Stimulated activated CD8-positive, alpha-beta memory T cell treated with anti-CD3 and anti-CD28 coated beads, Interleukin-7, amount 100 ng/mL, for 4 hours (primary cell): ENCODE results near the gene RFX3.

Source experiments
- DNase-seq, 2 donors: peaks; one replicate each; pipeline ENCODE4 v3.0.0-alpha.2; 2020; ENCODE audit warnings: low read depth in 2 of 2

Gene RFX3

GRCh38 chr9:3235497-3235896 is 290.3 kb downstream of the RFX3 start:
- DNase-seq: no peak

- no peak for DNase-seq
These were observed 300.9 kb downstream of the RFX3 start for GRCh38 chr9:3224931-3225330.

- no peak for DNase-seq
These were observed 310.1 kb downstream of the RFX3 start for GRCh38 chr9:3215658-3216057.

- no peak for DNase-seq
These were observed 311.1 kb downstream of the RFX3 start for GRCh38 chr9:3214741-3215140.

- no peak for DNase-seq
These were observed 320.2 kb downstream of the RFX3 start for GRCh38 chr9:3205421-3206095.

- no peak for DNase-seq
These were observed 325.4 kb downstream of the RFX3 start for GRCh38 chr9:3200331-3200774.

GRCh38 chr9:3193791-3194190 is 332.0 kb downstream of the RFX3 start:
- DNase-seq: no peak

- no peak for DNase-seq
These were observed 334.1 kb downstream of the RFX3 start for GRCh38 chr9:3191715-3192114.

GRCh38 chr9:3189113-3189861 is 336.5 kb downstream of the RFX3 start:
- DNase-seq: no peak

GRCh38 chr9:3186751-3187150 is 339.1 kb downstream of the RFX3 start:
- no peak for DNase-seq

GRCh38 chr9:3181049-3181953 is 344.5 kb downstream of the RFX3 start:
- no peak for DNase-seq

- DNase-seq: no peak
These were observed 345.1 kb downstream of the RFX3 start for GRCh38 chr9:3180696-3181048.

- DNase-seq: no peak
These were observed 346.1 kb downstream of the RFX3 start for GRCh38 chr9:3179711-3180110.

GRCh38 chr9:3177936-3178335 is 347.9 kb downstream of the RFX3 start:
- DNase-seq: no peak

GRCh38 chr9:3177146-3177761 is 348.5 kb downstream of the RFX3 start:
- DNase-seq: no peak

- no peak for DNase-seq
These were observed 352.4 kb downstream of the RFX3 start for GRCh38 chr9:3173374-3173773.

GRCh38 chr9:3170819-3171218 is 355.0 kb downstream of the RFX3 start:
- no peak for DNase-seq
